Ovary (tissue), 9 donors: ENCODE data around the gene ATPAF1. TPM values are rescaled to one million over a fixed set of nuclear protein-coding genes. Genes with fewer than 3 reads are reported as not detected.

Experiments used
- DNase-seq, 5 donors: peaks; one replicate each; pipeline ENCODE4 v3.0.0-alpha.2; 2019 to 2020
- H3K27ac ChIP-seq, 2 donors: fragments of 200-600 bp; one replicate each; pipeline versions ENCODE4 v1.5.1 to v1.8.0; 2019 to 2022
- H3K27me3 ChIP-seq: fragments of 200-600 bp; one replicate; pipeline ENCODE4 v1.8.0; 2022
- H3K36me3 ChIP-seq: fragments of 200-600 bp; sonication (generic); one replicate; pipeline ENCODE4 v1.5.1; 2019
- H3K4me1 ChIP-seq: one replicate; pipeline ENCODE4 v1.8.1; 2013; ENCODE audit warnings: mild to moderate bottlenecking, moderate library complexity; ENCODE audit not compliant: insufficient read depth
- H3K4me3 ChIP-seq: fragments of 200-600 bp; sonication (generic); one replicate; pipeline ENCODE4 v1.5.1; 2017
- H3K9me3 ChIP-seq, 2 donors: fragments of 200-600 bp in 1 of 2; sonication (generic) in 1 of 2; one replicate each; pipeline versions ENCODE4 v1.5.1 to v1.8.1; 2013 to 2019; ENCODE audit warnings: mild to moderate bottlenecking in 1 of 2, moderate library complexity in 1 of 2
- CTCF ChIP-seq, 3 donors: fragments of 450-650 bp in 2 of 3; fragments of 200-600 bp in 1 of 3; IDR thresholded peaks; one replicate each; pipeline versions ENCODE4 v1.5.1 to v1.8.0; 2016 to 2022; ENCODE audit warnings: antibody characterized with exemption in 3 of 3, mild to moderate bottlenecking in 1 of 3
- EP300 ChIP-seq: sonication (generic); formaldehyde crosslinking; IDR thresholded peaks from one replicate; pipeline ENCODE4 v1.6.1; 2017; ENCODE audit warnings: antibody characterized with exemption
- POLR2A ChIP-seq: fragments of 450-650 bp; IDR thresholded peaks from one replicate; pipeline ENCODE4 v1.6.1; 2017; ENCODE audit warnings: antibody characterized with exemption, mild to moderate bottlenecking, moderate library complexity
- WGBS, 3 donors: extraction: QIAGEN DNeasy Blood & Tissue Kit in 1 of 3; methylation state at CpG; one replicate each; pipeline versions ENCODE4 v1.1.5 to v1.1.7; 2013 to 2017; 5-methylcytosine and 5-hydroxymethylcytosine counted together
- intact Hi-C, 4 donors: fragments of 100-400 bp; cut with DNase I; formaldehyde crosslinking; loops; one replicate each; pipeline versions ENCODE4 v1.11.0 to v1.15.1; 2022 to 2023
- polyA plus RNA-seq, 2 donors: library from polyadenylated mRNA; stranded (reverse); fragments of 200-250 nt in 1 of 2; fragments of 350-450 nt in 1 of 2; fragmentation: Illumina TruSeq in 1 of 2; extraction: RNeasy Lipid Tissue Mini Kit (QIAGEN cat#74804) in 1 of 2; gene quantifications; one replicate each; pipeline ENCODE4 v1.2.3, GENCODE V29; 2013 to 2014
- total RNA-seq, 7 donors: library from RNA; depleted of rRNA in 2 of 7; stranded (reverse); fragments of >200 nt in 2 of 7; fragmentation: NEBNext Ultra II Directional in 3 of 7; extraction: Animal tissue kit (Norgen Biotek cat#: 25700) in 3 of 7; gene quantifications; one replicate each; pipeline versions ENCODE4 v1.1.0 to v1.2.4, GENCODE V29; 2016 to 2023
- donor health status: DM: no; HTN: no; CAD: no; lungs with moderate emphysema.
- donor health status: DM: no; HTN: no; CAD: no.
- donor health status: Bipolar disorder and iron deficiency.
- donor health status: DM: yes; HTN: yes; CAD: no.
- donor health status: DM: no; HTN: no; CAD: no.
- donor health status: DM: yes; HTN: yes; CAD: no.

Gene ATPAF1
- total and polyA plus RNA-seq, 9 donors = 21.9 to 88.0 (median 29.3) TPM

- no peaks in the 10 kb centered on the region for H3K36me3 ChIP-seq
Observed at GRCh38 chr1:46582972-46583371, 85.2 kb downstream of the ATPAF1 start.

More at GRCh38 chr1:46582972-46583371, 85.2 kb downstream of the ATPAF1 start:
- Histone ChIP-seq H3K27ac (no peak overlapping the region), H3K27me3 (no peaks in the 10 kb centered on the region), H3K4me1 (no peaks in the 10 kb centered on the region), H3K9me3 (no peaks in the 10 kb centered on the region), H3K4me3 (no peak overlapping the region)
- no peak for DNase-seq
- TF ChIP-seq EP300 = no peak
- TF ChIP-seq POLR2A = no peak
- no peak for TF ChIP-seq CTCF (IDR thresholded peaks at IDR 0.05)
- intact Hi-C loops = no loop called here
- WGBS, 3 donors = 70 to 72% (median 71%) methylated on average over 7 of the region's 7 CpGs

Other genes starting within 250 kb of the ATPAF1 start
- not detected for gene DMBX1, start 178.5 kb downstream of the ATPAF1 start, total RNA-seq
- gene DMBX1, start 178.5 kb downstream of the ATPAF1 start, polyA plus RNA-seq = not detected
- gene KNCN, start 116.7 kb downstream of the ATPAF1 start, total RNA-seq = under 1 TPM in 1 of 7 donors, not detected in 6; 0.08 TPM
- not detected for gene KNCN, start 116.7 kb downstream of the ATPAF1 start, polyA plus RNA-seq
- gene MKNK1, start 64.1 kb downstream of the ATPAF1 start, total RNA-seq = 10 to 100 TPM; 21.0 to 39.3 (median 24.9) TPM
- 10 to 100 TPM; 21.9 to 34.0 TPM for gene MKNK1, start 64.1 kb downstream of the ATPAF1 start, polyA plus RNA-seq
- gene MOB3C, start 51.6 kb downstream of the ATPAF1 start, total RNA-seq = 10 to 100 TPM; 10.1 to 25.3 (median 19.3) TPM
- 10 to 100 TPM; 13.2 to 29.2 TPM for gene MOB3C, start 51.6 kb downstream of the ATPAF1 start, polyA plus RNA-seq
- under 1 TPM in 1 of 7 donors, not detected in 6; 0.45 TPM for gene TEX38, start 3.5 kb upstream of the ATPAF1 start, total RNA-seq
- gene TEX38, start 3.5 kb upstream of the ATPAF1 start, polyA plus RNA-seq = under 1 TPM in 1 of 2 donors, not detected in 1; 0.08 TPM
- 10 to 100 TPM; 48.6 to 87.8 (median 77.4) TPM for gene EFCAB14, start 50.8 kb upstream of the ATPAF1 start, total RNA-seq
- 10 to 100 TPM; 31.7 to 99.2 TPM for gene EFCAB14, start 50.8 kb upstream of the ATPAF1 start, polyA plus RNA-seq
- gene CYP4B1, start 130.7 kb upstream of the ATPAF1 start, total RNA-seq = 10 to 100 TPM in 1 of 7 donors, 1 to 10 TPM in 5, not detected in 1; 1.8 to 51.7 (median 3.8) TPM
- under 1 TPM; 0.38 to 0.70 TPM for gene CYP4B1, start 130.7 kb upstream of the ATPAF1 start, polyA plus RNA-seq